ENCODE measurements around the gene HBE1.

HBE1 gene

DNA sequence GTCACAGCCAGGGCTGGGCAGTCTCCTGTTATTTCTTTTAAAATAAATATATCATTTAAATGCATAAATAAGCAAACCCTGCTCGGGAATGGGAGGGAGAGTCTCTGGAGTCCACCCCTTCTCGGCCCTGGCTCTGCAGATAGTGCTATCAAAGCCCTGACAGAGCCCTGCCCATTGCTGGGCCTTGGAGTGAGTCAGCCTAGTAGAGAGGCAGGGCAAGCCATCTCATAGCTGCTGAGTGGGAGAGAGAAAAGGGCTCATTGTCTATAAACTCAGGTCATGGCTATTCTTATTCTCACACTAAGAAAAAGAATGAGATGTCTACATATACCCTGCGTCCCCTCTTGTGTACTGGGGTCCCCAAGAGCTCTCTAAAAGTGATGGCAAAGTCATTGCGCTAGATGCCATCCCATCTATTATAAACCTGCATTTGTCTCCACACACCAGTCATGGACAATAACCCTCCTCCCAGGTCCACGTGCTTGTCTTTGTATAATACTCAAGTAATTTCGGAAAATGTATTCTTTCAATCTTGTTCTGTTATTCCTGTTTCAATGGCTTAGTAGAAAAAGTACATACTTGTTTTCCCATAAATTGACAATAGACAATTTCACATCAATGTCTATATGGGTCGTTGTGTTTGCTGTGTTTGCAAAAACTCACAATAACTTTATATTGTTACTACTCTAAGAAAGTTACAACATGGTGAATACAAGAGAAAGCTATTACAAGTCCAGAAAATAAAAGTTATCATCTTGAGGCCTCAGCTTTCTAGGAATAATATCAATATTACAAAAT, 18.6 kb upstream of the HBE1 start:
- Histone ChIP-seq H3K36me3 (no peaks in the 10 kb centered on the region), H3K9me3 (no peaks in the 10 kb centered on the region), H3K27me3 (no peaks in the 10 kb centered on the region), H3K4me3 (ENCODE audit: low read depth, low read length) (no peak overlapping the region), H3K4me1 (no peaks in the 10 kb centered on the region)
- TF ChIP-seq, protein P1, sequence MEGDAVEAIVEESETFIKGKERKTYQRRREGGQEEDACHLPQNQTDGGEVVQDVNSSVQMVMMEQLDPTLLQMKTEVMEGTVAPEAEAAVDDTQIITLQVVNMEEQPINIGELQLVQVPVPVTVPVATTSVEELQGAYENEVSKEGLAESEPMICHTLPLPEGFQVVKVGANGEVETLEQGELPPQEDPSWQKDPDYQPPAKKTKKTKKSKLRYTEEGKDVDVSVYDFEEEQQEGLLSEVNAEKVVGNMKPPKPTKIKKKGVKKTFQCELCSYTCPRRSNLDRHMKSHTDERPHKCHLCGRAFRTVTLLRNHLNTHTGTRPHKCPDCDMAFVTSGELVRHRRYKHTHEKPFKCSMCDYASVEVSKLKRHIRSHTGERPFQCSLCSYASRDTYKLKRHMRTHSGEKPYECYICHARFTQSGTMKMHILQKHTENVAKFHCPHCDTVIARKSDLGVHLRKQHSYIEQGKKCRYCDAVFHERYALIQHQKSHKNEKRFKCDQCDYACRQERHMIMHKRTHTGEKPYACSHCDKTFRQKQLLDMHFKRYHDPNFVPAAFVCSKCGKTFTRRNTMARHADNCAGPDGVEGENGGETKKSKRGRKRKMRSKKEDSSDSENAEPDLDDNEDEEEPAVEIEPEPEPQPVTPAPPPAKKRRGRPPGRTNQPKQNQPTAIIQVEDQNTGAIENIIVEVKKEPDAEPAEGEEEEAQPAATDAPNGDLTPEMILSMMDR (IDR thresholded peaks at IDR 0.05; ENCODE audit: low read depth, low read length): no peak
- no peak for DNase-seq

DNA sequence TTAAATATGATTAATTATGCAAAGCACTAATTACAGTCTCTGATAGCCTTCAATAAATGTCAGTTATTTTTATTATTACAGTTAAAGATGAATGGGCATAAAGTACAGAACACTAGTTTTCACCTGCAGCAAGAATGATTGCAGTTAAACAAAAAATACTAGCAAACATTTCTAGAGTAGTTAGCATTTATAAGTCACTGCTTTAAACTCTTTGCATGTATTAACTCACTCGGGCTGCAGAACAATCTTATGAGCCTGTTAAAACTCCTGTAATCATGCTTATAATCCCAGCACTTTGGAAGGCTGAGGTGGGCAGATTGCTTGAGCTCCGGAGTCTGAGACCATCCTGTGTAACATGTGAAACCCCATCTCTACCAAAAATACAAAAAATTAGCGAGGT, 17.2 kb upstream of the HBE1 start:
- Histone ChIP-seq H3K4me1 (no peaks in the 10 kb centered on the region), H3K36me3 (no peaks in the 10 kb centered on the region), H3K4me3 (ENCODE audit: low read depth, low read length) (no peak overlapping the region), H3K9me3 (no peaks in the 10 kb centered on the region), H3K27me3 (no peaks in the 10 kb centered on the region)
- TF ChIP-seq, protein P1 (IDR thresholded peaks at IDR 0.05; ENCODE audit: low read depth, low read length): no peak
- DNase-seq: no peak

DNA sequence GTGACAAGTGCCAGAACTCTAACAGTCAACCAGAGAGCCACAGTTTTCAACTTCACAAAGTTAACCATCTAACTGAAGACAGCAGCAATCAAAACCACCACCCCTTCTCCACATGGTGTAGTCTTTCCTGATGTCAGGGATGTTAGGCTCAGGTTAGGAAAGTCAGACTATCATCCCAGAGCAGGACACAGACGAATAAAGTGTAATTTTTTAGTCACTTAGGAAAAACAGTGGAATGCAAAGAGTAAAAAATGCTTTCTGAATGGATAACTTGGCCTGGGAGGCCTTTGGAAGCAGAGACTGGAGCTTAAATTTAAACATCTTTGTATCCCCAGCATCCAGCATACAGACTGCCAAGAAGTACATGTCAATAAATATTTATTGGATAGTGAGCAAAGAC, 16.6 kb upstream of the HBE1 start:
- TF ChIP-seq, protein P1 (IDR thresholded peaks at IDR 0.05; ENCODE audit: low read depth, low read length): no peak
- no peaks in the 10 kb centered on the region for H3K27me3 ChIP-seq
- H3K4me1 ChIP-seq: no peaks in the 10 kb centered on the region
- no peak for DNase-seq
- H3K4me3 ChIP-seq (ENCODE audit: low read depth, low read length): no peak overlapping the region
- no peaks in the 10 kb centered on the region for H3K9me3 ChIP-seq
- no peaks in the 10 kb centered on the region for H3K36me3 ChIP-seq

DNA sequence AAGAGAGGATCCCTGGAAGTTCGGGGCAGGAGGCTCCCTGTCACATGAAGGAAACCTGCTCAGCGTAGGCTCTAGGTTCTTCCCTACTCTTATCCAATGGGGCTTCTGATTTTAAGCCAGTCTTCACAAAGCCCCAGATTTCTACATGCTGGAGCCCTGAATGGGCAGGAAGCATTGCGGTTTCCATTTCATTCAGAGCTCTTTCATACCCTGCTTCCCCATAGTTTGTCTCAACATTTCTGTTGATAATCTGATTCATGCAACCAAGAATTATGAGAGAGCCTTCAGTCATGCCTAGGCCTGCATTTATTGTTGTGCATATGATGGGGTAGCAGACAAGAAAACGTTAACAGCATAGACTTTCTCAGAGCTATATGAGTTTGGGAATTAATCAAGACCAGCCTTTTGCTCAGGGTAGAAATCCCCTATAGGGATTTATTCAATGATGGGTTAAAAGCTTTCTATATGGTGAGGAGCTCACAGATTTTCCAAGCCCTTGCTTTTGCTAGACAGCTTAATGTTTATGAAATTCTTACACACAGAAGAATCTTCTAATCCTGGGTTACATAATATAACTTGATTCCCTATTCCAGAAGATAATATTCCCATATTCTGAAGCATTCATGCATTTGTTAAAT, 16.1 kb upstream of the HBE1 start:
- Histone ChIP-seq H3K36me3 (no peaks in the 10 kb centered on the region), H3K4me3 (ENCODE audit: low read depth, low read length) (no peak overlapping the region), H3K4me1 (no peaks in the 10 kb centered on the region), H3K9me3 (no peaks in the 10 kb centered on the region), H3K27me3 (no peaks in the 10 kb centered on the region)
- TF ChIP-seq, protein P1 (IDR thresholded peaks at IDR 0.05; ENCODE audit: low read depth, low read length): no peak
- DNase-seq: no peak

DNA sequence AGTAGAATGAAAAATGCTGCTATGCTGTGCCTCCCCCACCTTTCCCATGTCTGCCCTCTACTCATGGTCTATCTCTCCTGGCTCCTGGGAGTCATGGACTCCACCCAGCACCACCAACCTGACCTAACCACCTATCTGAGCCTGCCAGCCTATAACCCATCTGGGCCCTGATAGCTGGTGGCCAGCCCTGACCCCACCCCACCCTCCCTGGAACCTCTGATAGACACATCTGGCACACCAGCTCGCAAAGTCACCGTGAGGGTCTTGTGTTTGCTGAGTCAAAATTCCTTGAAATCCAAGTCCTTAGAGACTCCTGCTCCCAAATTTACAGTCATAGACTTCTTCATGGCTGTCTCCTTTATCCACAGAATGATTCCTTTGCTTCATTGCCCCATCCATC, 14.9 kb upstream of the HBE1 start:
- Histone ChIP-seq H3K36me3 (no peaks in the 10 kb centered on the region), H3K4me3 (ENCODE audit: low read depth, low read length) (no peak overlapping the region), H3K4me1 (no peaks in the 10 kb centered on the region), H3K9me3 (no peaks in the 10 kb centered on the region), H3K27me3 (no peaks in the 10 kb centered on the region)
- TF ChIP-seq, protein P1 (IDR thresholded peaks at IDR 0.05; ENCODE audit: low read depth, low read length): no peak
- DNase-seq: no peak

DNA sequence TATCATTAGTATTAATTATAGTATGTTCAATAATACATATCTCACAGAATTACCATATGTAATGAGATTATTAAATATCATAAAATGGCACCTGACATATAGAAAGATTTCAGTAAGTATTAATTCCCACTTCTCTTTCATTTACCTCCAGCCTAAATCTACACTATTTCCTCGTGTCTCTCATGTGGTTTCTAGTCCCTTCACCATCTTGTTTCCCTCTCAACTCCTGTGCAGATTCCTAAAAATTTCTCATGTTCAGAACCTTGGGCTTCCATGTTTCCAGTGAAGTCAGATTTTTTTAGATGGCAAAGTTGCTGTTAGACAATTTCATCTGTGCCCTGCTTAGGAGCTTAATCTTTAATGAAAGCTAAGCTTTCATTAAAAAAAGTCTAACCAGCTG, 14.1 kb upstream of the HBE1 start:
- TF ChIP-seq, protein P1 (IDR thresholded peaks at IDR 0.05; ENCODE audit: low read depth, low read length): no peak
- Histone ChIP-seq H3K9me3 (no peaks in the 10 kb centered on the region), H3K4me1 (no peaks in the 10 kb centered on the region), H3K4me3 (ENCODE audit: low read depth, low read length) (no peak overlapping the region), H3K27me3 (no peaks in the 10 kb centered on the region), H3K36me3 (no peaks in the 10 kb centered on the region)
- DNase-seq: no peak

All from BE2C (cell line).